Measurements from ENCODE around the gene FBXO28.

FBXO28 gene

DNA sequence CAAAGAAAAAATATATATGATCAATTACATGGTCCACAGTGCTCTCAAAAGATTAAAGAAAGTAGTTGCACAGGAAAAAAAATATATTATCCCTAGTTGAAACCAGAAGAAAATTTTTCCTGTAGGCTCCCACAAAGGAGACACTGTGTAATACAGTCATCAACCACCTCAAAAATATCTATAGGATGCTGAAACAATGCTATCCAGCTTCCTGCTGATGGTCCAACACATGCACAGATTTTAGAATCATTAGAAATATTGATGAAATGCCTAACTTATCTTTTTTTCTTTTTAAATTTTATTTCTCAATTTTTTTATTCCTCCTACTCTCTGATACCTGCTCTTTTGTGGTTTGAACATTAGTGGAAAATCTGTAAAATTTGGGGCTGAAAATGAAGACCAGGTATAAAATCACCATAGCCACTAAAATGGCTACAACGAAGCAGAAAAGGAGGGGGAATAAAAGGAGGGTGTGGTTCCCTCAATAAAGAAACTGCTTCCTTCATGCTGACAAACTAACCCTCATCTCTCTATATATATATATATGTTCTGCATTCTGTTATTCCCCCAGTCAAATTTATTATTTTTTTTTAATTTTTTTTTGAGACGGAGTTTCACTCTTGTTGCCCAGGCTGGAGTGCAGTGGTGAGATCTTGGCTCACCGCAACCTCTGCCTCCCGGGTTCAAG, 28.3 kb upstream of the FBXO28 start:
- H3K27ac Mint-ChIP-seq: no peak overlapping the region
- peaks cover under 1% of the 10 kb centered on the region for H3K4me1 Mint-ChIP-seq (ENCODE audit: low read depth)
- no peak overlapping the region for H3K4me3 Mint-ChIP-seq
- no peaks in the 10 kb centered on the region for H3K9me3 Mint-ChIP-seq
- peaks cover 14% of the 10 kb centered on the region for H3K27me3 Mint-ChIP-seq
- H3K36me3 Mint-ChIP-seq (ENCODE audit: low read depth): no peaks in the 10 kb centered on the region

DNA sequence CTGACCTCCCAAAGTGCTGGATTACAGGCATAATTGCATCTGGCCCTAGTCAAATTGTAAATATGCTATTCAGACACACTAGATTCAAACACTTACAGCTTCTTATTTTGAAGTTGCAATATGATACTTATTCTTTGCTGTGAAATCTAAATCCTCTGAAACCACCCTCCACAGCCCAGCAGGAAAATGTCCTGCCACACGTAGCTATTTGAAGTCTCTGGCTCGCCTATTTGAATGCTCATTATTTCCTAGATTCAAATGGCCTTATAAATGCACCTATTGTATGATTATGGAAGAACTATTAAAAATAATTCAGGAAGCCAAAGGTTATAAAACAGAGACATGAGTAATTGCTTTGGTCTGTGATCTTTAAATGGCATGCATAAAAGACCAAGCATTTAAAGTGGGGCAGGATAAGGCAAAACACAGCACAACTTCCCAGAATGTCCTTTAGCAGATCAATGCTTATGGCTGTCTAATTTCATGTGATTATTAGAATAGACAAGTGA, 26.6 kb upstream of the FBXO28 start:
- Mint-ChIP-seq H3K27me3 (peaks cover 14% of the 10 kb centered on the region), H3K4me3 (no peak overlapping the region), H3K4me1 (ENCODE audit: low read depth) (no peaks in the 10 kb centered on the region), H3K27ac (no peak overlapping the region), H3K9me3 (no peaks in the 10 kb centered on the region), H3K36me3 (ENCODE audit: low read depth) (no peaks in the 10 kb centered on the region)

DNA sequence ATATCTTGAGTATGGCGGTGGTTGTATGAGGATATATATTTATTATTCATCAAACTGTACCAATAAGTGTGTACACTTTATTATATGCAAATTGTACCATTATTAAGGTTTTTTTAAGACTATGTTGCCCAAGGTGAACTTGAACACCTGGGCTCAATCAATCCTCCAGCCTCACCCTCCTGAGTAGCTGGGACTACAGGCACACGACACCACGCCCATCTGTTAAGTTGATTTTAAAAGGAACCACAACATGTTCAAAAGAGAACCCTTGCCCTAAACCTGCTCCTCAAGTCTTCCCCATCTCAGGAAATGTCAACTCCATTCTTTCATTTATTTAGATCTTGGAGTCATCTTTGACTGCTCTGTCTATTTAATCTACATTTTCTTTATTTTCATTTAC, 24.3 kb upstream of the FBXO28 start:
- H3K4me1 Mint-ChIP-seq (ENCODE audit: low read depth): no peaks in the 10 kb centered on the region
- no peaks in the 10 kb centered on the region for H3K9me3 Mint-ChIP-seq
- H3K27ac Mint-ChIP-seq: no peak overlapping the region
- no peak overlapping the region for H3K4me3 Mint-ChIP-seq
- H3K36me3 Mint-ChIP-seq (ENCODE audit: low read depth): no peaks in the 10 kb centered on the region
- H3K27me3 Mint-ChIP-seq: peaks cover 14% of the 10 kb centered on the region

DNA sequence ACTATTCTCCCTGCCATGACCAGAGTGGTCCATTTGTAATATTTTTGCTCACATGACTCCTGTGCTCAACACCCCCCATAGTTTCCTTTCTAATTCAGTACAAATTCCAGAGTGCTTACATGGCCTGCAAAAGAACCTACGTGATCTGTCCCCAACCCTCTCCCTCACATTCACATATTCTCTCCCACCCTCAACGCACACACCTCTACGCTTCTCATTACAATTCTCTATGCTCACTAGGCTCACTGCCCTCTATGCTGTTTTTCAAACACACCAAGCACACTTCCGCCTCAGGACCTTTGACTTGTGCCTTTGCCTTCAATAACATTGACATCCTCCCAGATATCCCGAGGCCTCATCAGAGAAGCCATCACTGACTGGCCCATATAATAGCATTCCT, 23.8 kb upstream of the FBXO28 start:
- Mint-ChIP-seq H3K27ac (no peak overlapping the region), H3K27me3 (peaks cover 14% of the 10 kb centered on the region), H3K4me1 (ENCODE audit: low read depth) (no peaks in the 10 kb centered on the region), H3K36me3 (ENCODE audit: low read depth) (no peaks in the 10 kb centered on the region), H3K4me3 (no peak overlapping the region), H3K9me3 (no peaks in the 10 kb centered on the region)

DNA sequence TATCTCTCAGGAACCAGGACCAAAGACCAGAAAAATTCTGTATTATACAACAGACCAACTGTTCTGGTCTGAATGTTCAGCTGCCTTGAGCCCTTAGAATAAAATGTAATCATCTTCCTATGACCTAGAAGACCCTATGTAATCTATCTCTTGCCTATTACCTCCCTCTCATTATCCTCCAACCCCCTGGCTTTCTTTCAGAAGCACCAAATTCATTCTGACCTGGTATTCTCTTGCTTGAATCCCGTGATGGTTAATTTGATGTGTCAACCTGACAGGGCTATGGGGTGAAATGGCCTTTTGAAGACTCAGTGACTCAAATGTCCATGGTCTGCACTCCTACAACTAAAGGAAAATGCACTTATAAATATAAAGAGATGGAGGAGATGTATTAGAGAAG, 21.8 kb upstream of the FBXO28 start:
- Mint-ChIP-seq H3K4me3 (no peak overlapping the region), H3K4me1 (ENCODE audit: low read depth) (no peaks in the 10 kb centered on the region), H3K9me3 (no peaks in the 10 kb centered on the region), H3K27me3 (peaks cover 23% of the 10 kb centered on the region), H3K36me3 (ENCODE audit: low read depth) (no peaks in the 10 kb centered on the region), H3K27ac (no peak overlapping the region)

DNA sequence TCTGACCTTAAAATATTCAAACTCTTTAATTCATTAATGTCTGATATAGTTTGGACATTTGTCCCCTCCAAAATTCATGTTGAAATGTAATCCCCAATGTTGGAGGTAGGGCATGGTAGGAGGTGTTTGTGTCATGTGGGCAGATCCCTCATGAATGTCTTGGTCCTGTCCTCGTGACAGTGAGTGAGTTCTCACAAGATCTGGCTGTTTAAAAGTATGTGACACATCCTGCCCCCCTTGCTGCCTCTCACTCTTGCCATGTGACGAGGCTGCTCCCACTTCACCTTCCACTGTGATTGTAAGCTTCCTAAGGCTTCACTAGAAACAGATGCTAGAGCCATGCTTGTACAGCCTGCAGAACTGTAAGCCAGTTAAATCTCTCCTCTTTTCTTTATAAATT, 21.3 kb upstream of the FBXO28 start:
- Mint-ChIP-seq H3K27ac (no peak overlapping the region), H3K4me3 (no peak overlapping the region), H3K9me3 (no peaks in the 10 kb centered on the region), H3K36me3 (ENCODE audit: low read depth) (no peaks in the 10 kb centered on the region), H3K4me1 (ENCODE audit: low read depth) (no peaks in the 10 kb centered on the region), H3K27me3 (peaks cover 23% of the 10 kb centered on the region)

DNA sequence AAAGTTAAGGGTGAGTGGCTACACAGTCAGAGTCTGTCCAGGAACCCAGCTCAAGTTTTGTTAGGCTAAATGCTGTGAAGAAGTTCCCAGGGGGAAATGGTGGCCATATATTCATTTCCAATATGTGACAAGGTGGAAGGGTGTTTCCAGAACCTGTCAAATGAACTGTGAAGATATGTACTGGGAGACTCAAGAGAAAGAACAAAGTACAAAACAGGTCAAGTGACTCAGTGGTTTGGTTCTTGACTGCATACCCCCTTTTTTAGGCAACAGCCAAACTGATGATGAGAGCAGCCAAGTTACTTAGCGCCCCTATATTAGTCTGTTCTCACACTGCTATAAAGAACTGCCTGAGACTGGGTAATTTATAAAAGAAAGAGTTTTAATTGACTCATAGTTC, 18.6 kb upstream of the FBXO28 start:
- Mint-ChIP-seq H3K9me3 (no peaks in the 10 kb centered on the region), H3K27me3 (peaks cover 22% of the 10 kb centered on the region), H3K4me1 (ENCODE audit: low read depth) (no peaks in the 10 kb centered on the region), H3K4me3 (no peak overlapping the region), H3K36me3 (ENCODE audit: low read depth) (no peaks in the 10 kb centered on the region), H3K27ac (no peak overlapping the region)

DNA sequence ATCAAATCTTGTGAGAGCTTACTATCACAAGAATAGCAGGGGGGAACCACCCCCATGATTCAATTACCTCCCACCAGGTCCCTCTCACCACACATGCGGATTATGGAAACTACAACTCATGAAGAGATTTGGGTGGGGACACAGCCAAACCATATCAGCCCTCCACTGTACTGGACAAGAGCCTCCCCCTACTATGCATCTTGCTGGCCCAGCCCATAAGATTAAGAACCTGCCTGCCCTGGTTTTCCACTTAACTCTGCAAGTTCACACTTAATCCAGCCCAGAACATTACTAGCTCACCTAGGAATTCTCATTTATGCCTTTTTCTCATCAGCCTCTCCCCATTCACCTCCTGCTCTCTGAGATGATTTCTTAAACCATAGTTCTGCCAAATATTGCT, 18.0 kb upstream of the FBXO28 start:
- Mint-ChIP-seq H3K4me3 (no peak overlapping the region), H3K4me1 (ENCODE audit: low read depth) (no peaks in the 10 kb centered on the region), H3K36me3 (ENCODE audit: low read depth) (no peaks in the 10 kb centered on the region), H3K27me3 (peaks cover 21% of the 10 kb centered on the region), H3K9me3 (no peaks in the 10 kb centered on the region), H3K27ac (no peak overlapping the region)

DNA sequence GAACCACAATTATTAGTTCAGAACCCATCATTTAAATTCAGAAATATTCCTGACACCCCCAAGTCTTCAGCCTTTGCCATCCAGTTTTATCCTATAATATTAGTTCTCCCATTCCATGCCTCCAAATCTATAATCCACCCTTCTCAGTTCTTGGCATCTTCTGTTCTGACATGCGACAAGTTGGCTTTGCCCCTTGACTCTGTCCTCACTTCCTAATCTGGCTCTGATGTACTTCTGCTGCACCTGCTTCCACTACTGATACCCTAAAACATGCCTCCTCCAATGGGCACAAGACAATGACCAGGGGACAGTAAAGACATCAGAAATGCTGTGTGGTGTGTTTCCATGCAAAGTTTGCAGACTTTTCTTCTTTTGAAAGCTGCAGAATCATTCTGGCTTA, 17.1 kb upstream of the FBXO28 start:
- peaks cover 21% of the 10 kb centered on the region for H3K27me3 Mint-ChIP-seq
- H3K36me3 Mint-ChIP-seq (ENCODE audit: low read depth): no peaks in the 10 kb centered on the region
- no peaks in the 10 kb centered on the region for H3K4me1 Mint-ChIP-seq (ENCODE audit: low read depth)
- no peaks in the 10 kb centered on the region for H3K9me3 Mint-ChIP-seq
- H3K27ac Mint-ChIP-seq: no peak overlapping the region
- H3K4me3 Mint-ChIP-seq: no peak overlapping the region

DNA sequence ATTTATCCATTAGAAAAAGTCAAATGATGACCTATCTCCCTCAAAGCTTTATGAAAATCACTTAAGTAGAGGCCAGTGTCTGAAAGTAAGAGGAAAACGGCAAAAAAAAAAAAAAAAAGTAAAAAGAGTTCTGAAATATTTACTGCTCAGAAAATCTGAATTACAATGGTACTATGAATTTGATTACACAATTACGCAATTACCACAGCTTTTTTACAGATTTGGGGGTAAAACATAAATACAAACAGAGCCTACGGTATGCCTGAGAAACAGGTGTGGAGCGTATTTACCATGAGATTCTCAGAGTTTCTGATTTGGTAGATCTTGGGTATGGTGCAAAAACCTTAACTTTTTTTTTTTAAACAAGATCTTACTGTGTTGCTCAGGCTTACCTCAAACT, 15.9 kb upstream of the FBXO28 start:
- H3K27ac Mint-ChIP-seq: no peak overlapping the region
- no peaks in the 10 kb centered on the region for H3K9me3 Mint-ChIP-seq
- peaks cover 21% of the 10 kb centered on the region for H3K27me3 Mint-ChIP-seq
- H3K4me1 Mint-ChIP-seq (ENCODE audit: low read depth): no peaks in the 10 kb centered on the region
- H3K36me3 Mint-ChIP-seq (ENCODE audit: low read depth): no peaks in the 10 kb centered on the region
- H3K4me3 Mint-ChIP-seq: no peak overlapping the region

DNA sequence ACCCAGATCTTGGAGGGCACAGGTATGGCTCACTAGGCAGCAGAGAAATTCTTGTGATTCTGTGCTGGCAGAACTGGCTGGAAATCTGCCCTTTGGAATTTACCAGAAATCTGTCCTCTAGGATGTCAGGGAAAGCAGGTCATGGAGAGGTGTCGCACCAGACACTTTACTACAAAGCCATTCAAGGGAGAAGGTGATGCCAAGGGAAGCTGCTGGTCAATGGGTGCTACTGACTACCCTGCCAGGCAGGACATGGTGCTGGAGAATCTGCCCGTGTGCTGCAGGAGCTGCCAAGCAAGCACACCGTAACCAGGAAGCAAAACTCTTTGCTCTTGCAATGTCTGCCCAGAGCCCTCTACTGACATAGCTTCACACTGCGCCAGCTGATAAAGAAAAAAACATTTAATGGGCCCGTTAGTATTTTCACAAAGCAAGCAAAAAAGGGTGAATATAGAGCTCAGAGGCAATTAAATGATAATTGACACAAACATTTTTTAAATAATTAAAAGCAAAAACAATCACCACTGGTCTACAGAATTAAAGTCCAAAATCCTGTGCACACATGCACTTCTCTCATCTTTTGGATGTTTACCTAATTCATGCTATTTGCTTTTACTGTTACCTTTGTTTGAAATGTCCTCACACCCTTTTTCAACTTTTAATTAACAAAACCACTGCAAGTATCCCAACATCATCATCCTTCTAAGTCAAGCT, 7.2 kb upstream of the FBXO28 start:
- Mint-ChIP-seq H3K4me3 (no peak overlapping the region), H3K9me3 (no peaks in the 10 kb centered on the region), H3K27ac (no peak overlapping the region), H3K4me1 (ENCODE audit: low read depth) (no peaks in the 10 kb centered on the region), H3K27me3 (peaks cover 6% of the 10 kb centered on the region), H3K36me3 (ENCODE audit: low read depth) (no peaks in the 10 kb centered on the region)

DNA sequence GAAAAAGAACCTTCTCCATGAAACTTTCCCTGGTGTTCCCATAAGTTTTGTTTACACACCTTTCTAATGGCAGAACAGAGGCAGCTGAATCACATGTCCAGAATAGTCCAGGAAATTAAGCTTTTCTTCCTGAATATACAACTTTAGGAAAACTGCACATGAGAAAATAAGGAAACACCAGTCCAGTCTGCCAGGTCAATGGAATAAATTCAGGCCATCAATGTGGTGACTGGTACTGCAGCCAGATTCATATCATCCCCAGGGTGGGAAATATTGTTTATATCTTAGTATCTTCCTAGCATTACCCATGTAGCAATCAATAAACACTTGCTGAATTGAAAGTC, 6.7 kb upstream of the FBXO28 start:
- no peaks in the 10 kb centered on the region for H3K9me3 Mint-ChIP-seq
- H3K27me3 Mint-ChIP-seq: peaks cover 6% of the 10 kb centered on the region
- no peaks in the 10 kb centered on the region for H3K4me1 Mint-ChIP-seq (ENCODE audit: low read depth)
- no peak overlapping the region for H3K4me3 Mint-ChIP-seq
- no peak overlapping the region for H3K27ac Mint-ChIP-seq
- H3K36me3 Mint-ChIP-seq (ENCODE audit: low read depth): no peaks in the 10 kb centered on the region

DNA sequence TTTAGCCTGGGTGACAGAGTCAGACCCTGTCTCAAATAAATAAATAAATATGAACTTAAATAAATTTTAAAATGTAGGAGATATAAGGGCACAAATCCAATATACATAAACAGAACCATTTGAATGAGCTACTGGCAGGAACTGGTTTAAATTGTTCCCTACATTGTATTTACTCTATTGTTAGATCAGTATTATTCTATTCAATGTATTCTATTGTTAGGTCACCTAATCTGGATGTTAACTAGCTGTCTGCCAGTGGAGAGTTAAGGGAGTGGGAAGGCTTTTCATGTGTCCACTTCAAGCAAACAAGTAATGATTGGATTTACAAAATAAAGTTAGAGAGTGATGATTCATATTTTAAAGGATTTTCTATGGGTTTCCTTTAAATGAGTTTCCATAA, 4.9 kb upstream of the FBXO28 start:
- no peak overlapping the region for H3K4me3 Mint-ChIP-seq
- H3K9me3 Mint-ChIP-seq: no peaks in the 10 kb centered on the region
- no peaks in the 10 kb centered on the region for H3K36me3 Mint-ChIP-seq (ENCODE audit: low read depth)
- H3K27me3 Mint-ChIP-seq: peaks cover 6% of the 10 kb centered on the region
- H3K4me1 Mint-ChIP-seq (ENCODE audit: low read depth): peaks cover 7% of the 10 kb centered on the region
- no peak overlapping the region for H3K27ac Mint-ChIP-seq

DNA sequence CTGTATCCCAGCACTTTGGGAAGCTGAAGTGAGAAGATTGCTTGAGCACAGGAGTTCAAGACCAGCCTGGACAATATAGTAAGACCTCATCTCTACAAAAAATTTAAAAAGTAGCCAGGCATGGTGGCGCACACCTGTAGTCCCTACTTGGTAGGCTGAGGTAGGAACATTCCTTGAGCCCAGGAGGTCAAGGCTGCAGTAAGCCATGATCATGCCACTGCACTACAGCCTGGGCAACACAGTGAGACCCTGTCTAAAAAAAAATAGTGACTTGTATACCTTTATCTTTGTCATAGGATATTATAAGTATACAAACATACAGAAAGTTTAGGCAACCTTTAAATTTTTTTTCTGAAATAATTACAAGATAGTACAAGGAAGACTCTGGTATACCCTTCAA, 3.9 kb upstream of the FBXO28 start:
- Mint-ChIP-seq H3K4me1 (ENCODE audit: low read depth) (peaks cover 8% of the 10 kb centered on the region), H3K27me3 (peaks cover 4% of the 10 kb centered on the region), H3K4me3 (no peak overlapping the region), H3K36me3 (ENCODE audit: low read depth) (no peaks in the 10 kb centered on the region), H3K9me3 (no peaks in the 10 kb centered on the region), H3K27ac (no peak overlapping the region)

DNA sequence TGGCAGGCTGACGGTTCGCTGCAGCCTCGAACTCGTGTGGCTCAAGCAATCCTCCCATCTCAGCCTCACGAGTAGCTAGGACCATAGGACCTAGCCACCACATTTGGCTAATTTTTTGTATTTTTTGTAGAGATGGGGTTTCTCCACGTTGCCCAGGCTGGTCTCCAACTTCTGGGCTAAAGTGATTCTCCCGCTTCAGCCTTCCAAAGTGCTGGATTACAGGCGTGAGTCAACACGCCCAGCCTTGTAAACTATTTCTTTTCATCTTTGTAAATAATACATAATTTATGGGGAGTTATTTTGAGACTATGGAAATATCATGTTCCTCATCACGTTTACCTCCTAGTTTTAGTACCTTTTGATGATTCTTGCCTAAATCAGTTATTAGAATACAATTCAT, 906 bp upstream of the FBXO28 start:
- no peak overlapping the region for H3K27ac Mint-ChIP-seq
- peaks cover 12% of the 10 kb centered on the region for H3K36me3 Mint-ChIP-seq (ENCODE audit: low read depth)
- no peaks in the 10 kb centered on the region for H3K27me3 Mint-ChIP-seq
- peaks cover 30% of the 10 kb centered on the region for H3K4me1 Mint-ChIP-seq (ENCODE audit: low read depth)
- no peak overlapping the region for H3K4me3 Mint-ChIP-seq
- no peaks in the 10 kb centered on the region for H3K9me3 Mint-ChIP-seq

DNA sequence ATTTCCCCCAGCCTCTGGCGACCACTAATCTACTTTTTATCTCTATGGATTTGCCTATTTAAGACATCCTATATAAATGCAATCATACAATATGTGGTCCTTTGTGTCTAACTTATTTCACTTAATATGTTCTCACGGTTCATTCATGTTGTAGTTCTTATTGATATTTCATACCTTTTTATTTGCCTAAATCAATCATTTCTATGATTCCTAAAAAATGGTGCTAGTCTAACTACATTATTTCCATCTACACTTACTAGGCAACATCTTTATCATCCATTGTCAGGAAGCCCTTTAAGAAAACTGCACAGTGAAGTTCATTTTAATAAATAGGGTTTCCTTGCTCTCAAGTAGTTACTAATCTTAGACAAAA, 380 bp upstream of the FBXO28 start:
- Mint-ChIP-seq H3K27me3 (no peaks in the 10 kb centered on the region), H3K36me3 (ENCODE audit: low read depth) (peaks cover 16% of the 10 kb centered on the region), H3K4me1 (ENCODE audit: low read depth) (peaks cover 33% of the 10 kb centered on the region), H3K9me3 (no peaks in the 10 kb centered on the region), H3K27ac (peak overlapping the region; percentile 88), H3K4me3 (peak overlapping the region; percentile 85)
